Activated T-cell treated with anti-CD3 and anti-CD28 coated beads, Interleukin-2, amount 50 U/mL, for 72 hours (primary cell): ENCODE results near the gene SPATA33. TPM values are rescaled to one million over a fixed set of nuclear protein-coding genes. Genes with fewer than 3 reads are reported as not detected.
"Not testable (repeated sequence)": the region's sequence is repeated elsewhere in the genome, so short reads cannot be mapped to it uniquely, and the experiment has no call there.

ENCODE experiments used
- ATAC-seq, 2 donors: fragments of 150-1000 bp; cut with Tn5 transposase; replicated peaks in 1 of 2; 2 replicates each; pipeline ENCODE4 v1.10.0; 2021; ENCODE audit warnings: moderate library complexity in 2 of 2, mild to moderate bottlenecking in 1 of 2
- DNase-seq, 2 donors: peaks; one replicate each; pipeline ENCODE4 v3.0.0; 2021 to 2022; ENCODE audit warnings: mixed read lengths in 1 of 2
- H3K27ac Mint-ChIP-seq: one replicate; pipeline ENCODE4 v1.8.0; 2022; ENCODE audit warnings: mild to moderate bottlenecking, moderate library complexity, mixed read lengths
- H3K27me3 Mint-ChIP-seq: one replicate; pipeline ENCODE4 v1.8.0; 2022; ENCODE audit warnings: low read depth, mixed read lengths
- H3K36me3 Mint-ChIP-seq, 2 donors: one replicate each; pipeline ENCODE4 v1.8.0; 2022; ENCODE audit warnings: mixed read lengths in 2 of 2, mild to moderate bottlenecking in 1 of 2; ENCODE audit not compliant: insufficient read depth in 2 of 2
- H3K4me1 Mint-ChIP-seq: one replicate; pipeline ENCODE4 v1.8.0; 2022; ENCODE audit warnings: low read depth, mixed read lengths
- H3K4me3 Mint-ChIP-seq, 2 donors: one replicate each; pipeline ENCODE4 v1.8.0; 2022; ENCODE audit warnings: mild to moderate bottlenecking in 2 of 2, mixed read lengths in 2 of 2, moderate library complexity in 2 of 2
- H3K9me3 Mint-ChIP-seq, 2 donors: one replicate each; pipeline ENCODE4 v1.8.0; 2022; ENCODE audit warnings: mixed read lengths in 2 of 2
- total RNA-seq, 2 donors: library from RNA; stranded (reverse); gene quantifications; one replicate each; pipeline ENCODE4 v1.2.3, GENCODE V29; 2022

SPATA33 gene
- total RNA-seq, 2 donors from 2014 or later = 10.0 to 12.1 TPM

DNA sequence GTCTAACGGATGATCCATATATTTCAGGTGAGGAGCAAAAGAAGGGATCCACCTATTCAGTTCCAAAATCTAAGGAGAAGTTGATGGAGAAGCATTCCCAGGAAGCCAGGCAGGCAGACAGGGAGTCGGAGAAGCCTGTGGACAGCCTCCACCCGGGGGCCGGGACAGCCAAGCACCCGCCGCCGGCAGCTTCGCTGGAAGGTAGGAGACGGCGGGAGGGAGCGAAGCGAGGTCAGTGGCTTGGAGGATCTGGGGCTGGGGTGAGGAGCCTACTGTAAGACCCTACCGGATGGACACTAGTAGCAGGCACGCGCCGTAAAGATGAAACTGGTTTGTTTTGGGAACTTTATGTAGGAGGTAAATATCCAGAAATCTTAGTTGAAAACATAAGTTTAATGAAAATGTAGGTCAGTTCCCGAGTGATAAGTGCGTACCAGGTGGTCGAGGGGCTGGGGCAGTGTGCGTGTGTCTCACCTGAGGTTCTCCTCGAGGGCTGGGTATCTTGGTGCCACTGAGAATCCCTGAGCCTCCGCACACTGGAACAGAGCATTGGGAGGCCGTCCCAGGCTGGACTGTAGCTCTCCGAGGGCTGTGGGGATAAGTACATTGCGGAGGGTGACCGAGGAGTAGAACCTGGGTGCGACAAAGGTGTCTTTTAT, 714 bp downstream of the SPATA33 start:
- Mint-ChIP-seq H3K4me1 (peaks cover 40% of the 10 kb centered on the region), H3K27me3 (no peaks in the 10 kb centered on the region), H3K27ac (peak overlapping the region; percentile 24), H3K4me3 (peak overlapping the region; percentile 91 to 96), H3K9me3 (no peaks in the 10 kb centered on the region), H3K36me3 (peaks cover 3 to 12% of the 10 kb centered on the region in 2 donors)
- DNase-seq (peak; percentile 33 to 51), ATAC-seq (peak in 1 of 2 donors; percentile 37)

DNA sequence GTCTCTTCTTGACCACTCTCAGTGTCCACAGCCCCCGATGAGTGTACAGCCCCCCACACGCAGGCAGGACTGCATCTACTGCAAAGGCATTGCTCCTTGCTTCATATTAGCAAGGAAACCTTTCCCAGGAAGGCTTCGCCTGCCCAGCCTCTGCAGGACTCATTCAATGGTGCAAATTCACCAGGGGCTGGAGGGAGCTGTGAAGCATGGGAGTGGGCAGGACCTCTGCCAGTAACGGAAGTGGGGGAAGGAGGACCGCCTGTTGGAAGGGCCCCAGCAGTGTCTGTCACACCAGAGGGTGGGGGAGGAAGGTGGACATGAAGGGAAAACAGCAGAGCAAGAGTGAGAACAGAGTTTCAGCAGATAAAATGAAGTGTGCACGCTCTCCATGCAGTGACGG, 2.5 kb downstream of the SPATA33 start:
- H3K36me3 Mint-ChIP-seq = peaks cover 5 to 11% of the 10 kb centered on the region in 2 donors
- H3K27me3 Mint-ChIP-seq = no peaks in the 10 kb centered on the region

DNA sequence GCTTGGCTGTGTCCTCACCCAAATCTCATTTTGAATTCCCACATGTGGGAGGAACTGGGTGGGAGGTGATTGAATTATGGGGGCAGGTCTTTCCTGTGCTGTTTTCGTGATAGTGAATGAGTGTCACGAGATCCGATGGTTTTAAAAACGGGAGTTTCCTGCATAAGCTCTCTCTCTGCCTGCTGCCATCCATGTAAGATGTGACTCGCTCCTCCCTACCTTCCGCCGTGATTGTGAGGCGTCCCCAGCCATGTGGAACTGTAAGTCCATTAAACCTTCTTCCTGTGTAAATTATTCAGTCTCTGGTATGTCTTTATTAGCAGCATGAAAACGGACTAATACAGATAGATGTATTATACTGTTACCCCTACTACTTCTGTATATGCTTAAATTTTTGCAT, 3.6 kb downstream of the SPATA33 start:
- peaks cover 29% of the 10 kb centered on the region for H3K4me1 Mint-ChIP-seq
- DNase-seq = no peak
- H3K27me3 Mint-ChIP-seq = no peaks in the 10 kb centered on the region
- ATAC-seq = no peak
- H3K36me3 Mint-ChIP-seq = peaks cover 5 to 12% of the 10 kb centered on the region in 2 donors
- no peaks in the 10 kb centered on the region for H3K9me3 Mint-ChIP-seq
- H3K4me3 Mint-ChIP-seq = no peak overlapping the region
- no peak overlapping the region for H3K27ac Mint-ChIP-seq

More for the DNA sequence above, 2.5 kb downstream of the SPATA33 start:
- DNase-seq (no peak), ATAC-seq (no peak)
- Mint-ChIP-seq H3K9me3 (no peaks in the 10 kb centered on the region), H3K27ac (no peak overlapping the region), H3K4me3 (no peak overlapping the region), H3K4me1 (peaks cover 35% of the 10 kb centered on the region)

DNA sequence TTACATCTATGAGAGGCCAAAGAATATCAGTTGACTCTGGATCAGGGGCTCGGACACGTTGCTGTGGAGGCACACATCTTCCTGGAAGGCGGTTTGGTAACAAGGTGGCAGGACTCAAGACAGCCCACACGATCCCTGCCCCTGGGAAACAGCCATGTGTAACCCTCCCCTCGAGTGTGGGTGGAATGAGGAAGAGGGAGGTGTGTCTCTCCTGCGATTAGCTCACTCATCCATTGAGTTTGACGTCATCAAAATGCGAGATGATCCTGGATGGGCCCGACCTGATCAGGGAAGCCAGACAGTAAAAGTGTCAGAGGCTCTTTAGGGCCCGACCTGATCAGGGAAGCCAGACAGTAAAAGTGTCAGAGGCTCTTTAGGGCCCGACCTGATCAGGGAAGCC, 6.6 kb downstream of the SPATA33 start:
- ATAC-seq, DNase-seq, H3K9me3 Mint-ChIP-seq, H3K4me3 Mint-ChIP-seq, H3K27me3 Mint-ChIP-seq, H3K27ac Mint-ChIP-seq: not testable (repeated sequence)
- Mint-ChIP-seq H3K36me3 (peaks cover 4 to 14% of the 10 kb centered on the region in 2 donors), H3K4me1 (peaks cover 23% of the 10 kb centered on the region)

DNA sequence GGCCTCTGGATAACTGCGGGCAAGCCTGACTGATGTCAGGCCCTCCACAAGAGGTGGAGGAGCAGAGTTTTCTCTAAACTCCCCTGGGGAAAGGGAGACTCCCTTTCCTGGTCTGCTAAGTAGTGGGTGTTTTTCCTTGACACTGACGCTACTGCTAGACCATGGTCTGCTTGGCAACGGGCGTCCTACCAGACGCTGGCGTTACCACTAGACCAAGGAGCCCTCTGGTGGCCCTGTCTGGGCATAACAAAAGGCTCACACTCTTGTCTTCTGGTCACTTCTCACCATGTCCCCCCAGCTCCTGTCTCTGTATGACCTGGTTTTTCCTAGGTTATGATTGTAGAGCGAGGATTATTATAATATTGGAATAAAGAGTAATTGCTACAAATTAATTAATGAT, 9.4 kb downstream of the SPATA33 start:
- H3K4me1 Mint-ChIP-seq = peaks cover 27% of the 10 kb centered on the region
- DNase-seq = peak; percentile 16 to 17
- not testable (repeated sequence) for H3K9me3 Mint-ChIP-seq, H3K36me3 Mint-ChIP-seq, ATAC-seq, H3K27ac Mint-ChIP-seq, H3K4me3 Mint-ChIP-seq, H3K27me3 Mint-ChIP-seq

DNA sequence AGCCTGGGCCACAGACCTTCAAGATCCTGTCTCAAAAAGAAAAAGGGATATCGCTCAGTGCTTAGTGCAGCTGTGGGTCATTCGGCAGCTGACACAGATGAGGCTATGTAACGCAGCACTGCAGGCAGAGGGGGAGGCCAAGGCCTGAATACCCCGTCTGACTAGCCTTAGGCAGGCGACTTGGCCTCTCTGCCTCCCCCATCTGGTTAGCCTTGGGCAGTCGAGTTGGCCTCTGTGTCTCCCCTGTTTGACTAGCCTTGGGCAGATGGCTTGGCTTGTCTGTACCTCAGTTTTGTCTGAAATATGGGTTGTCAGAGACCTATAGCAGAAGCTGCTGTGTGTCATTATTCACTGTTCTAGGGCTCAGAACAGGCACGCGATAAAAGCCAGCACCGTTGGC, 10.0 kb downstream of the SPATA33 start:
- Mint-ChIP-seq H3K27ac (no peak overlapping the region), H3K36me3 (peaks cover 2 to 8% of the 10 kb centered on the region in 2 donors), H3K4me1 (peaks cover 27% of the 10 kb centered on the region), H3K27me3 (no peaks in the 10 kb centered on the region), H3K9me3 (no peaks in the 10 kb centered on the region), H3K4me3 (no peak overlapping the region)
- ATAC-seq (no peak), DNase-seq (no peak)

DNA sequence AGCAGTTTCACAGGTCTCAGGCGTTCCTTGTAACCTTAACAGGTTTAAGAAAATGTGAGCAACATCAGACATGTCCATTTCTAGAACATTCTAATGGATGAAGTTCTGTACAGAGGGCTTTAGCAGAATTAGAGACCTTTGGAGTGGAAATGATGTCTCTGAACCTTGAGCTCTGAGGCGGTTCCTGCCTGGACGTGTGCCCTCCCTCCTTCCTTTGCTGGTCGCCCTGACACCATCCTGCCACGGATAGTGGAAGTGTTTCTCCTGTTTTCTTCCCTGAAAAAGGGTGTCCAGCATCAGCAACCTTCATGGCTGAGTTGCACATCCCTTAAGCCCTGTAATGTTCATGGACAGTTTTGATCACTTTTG, 11.1 kb downstream of the SPATA33 start:
- Mint-ChIP-seq H3K4me1 (peaks cover 27% of the 10 kb centered on the region), H3K9me3 (no peaks in the 10 kb centered on the region), H3K4me3 (no peak overlapping the region), H3K36me3 (peaks cover 0 to 3% of the 10 kb centered on the region in 2 donors), H3K27me3 (no peaks in the 10 kb centered on the region), H3K27ac (no peak overlapping the region)
- DNase-seq (no peak), ATAC-seq (no peak)

DNA sequence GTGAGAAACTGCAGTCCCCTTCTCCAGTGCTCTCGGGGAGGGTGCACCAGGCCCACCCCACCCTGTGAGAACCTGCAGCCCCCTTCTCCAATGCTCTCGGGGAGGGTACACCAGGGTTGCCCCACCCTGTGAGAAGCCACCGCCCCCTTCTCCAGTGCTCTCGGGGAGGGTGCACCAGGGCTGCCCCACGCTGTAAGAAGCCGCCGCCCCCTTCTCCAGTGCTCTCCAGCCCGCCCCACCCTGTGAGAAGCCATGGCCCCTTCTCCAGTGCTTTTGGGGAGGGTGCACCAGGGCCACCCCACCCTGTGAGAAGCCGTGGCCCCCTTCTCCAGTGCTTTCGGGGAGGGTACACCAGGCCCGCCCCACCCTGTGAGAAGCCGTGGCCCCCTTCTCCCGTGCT, 12.1 kb downstream of the SPATA33 start:
- H3K36me3 Mint-ChIP-seq = peaks cover 0 to 3% of the 10 kb centered on the region in 2 donors
- no peak for DNase-seq

DNA sequence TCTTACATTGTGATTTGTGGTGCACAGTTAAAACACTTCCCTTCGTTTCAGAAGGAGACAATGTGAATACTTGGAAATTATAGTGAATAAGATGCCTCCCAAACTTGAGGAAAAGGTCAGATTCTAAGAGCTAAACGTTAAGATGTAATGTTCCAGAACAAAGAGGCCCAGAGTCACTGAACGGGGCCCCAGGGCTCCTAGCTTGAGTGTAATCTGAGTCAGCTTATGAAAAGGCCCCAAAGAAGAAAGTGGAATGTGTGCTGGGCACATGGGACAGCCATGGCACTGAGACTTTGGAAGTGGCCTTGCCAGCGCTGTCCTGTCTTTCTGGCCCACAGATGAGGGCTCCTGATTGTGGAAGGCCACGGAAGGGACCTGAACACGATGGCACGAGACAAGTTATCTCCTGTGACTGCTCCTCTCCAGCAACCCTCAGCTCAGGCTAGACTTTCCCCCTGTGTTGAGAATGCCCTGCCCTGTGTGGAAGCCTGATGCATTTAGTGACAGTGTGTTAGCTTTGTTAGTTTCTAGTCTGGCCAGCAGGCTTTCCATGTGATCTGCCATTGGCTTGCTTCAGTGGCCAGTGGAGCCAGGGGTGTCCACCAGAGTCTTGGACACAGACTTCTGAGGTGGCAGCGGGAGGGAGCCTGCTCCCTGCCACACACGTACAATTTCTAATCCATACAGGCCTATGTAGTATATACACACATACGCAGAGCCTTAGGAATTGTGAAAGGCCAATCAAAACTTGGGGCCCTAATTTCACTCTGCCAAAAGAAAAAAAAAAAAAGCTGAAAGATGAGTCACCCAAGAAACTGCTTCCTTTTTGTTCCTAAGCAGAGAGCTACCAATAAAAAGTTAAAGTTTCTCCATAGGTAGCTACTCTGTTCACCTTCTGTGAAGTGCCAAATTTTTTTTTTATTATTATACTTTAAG, 13.1 kb downstream of the SPATA33 start:
- Mint-ChIP-seq H3K36me3 (peaks cover 0 to 3% of the 10 kb centered on the region in 2 donors), H3K4me3 (no peak overlapping the region), H3K4me1 (peaks cover 27% of the 10 kb centered on the region), H3K27ac (no peak overlapping the region), H3K27me3 (no peaks in the 10 kb centered on the region), H3K9me3 (no peaks in the 10 kb centered on the region)
- DNase-seq (no peak), ATAC-seq (no peak)

More for the DNA sequence above, 12.1 kb downstream of the SPATA33 start:
- no peaks in the 10 kb centered on the region for H3K9me3 Mint-ChIP-seq
- no peak overlapping the region for H3K4me3 Mint-ChIP-seq
- ATAC-seq = no peak
- peaks cover 27% of the 10 kb centered on the region for H3K4me1 Mint-ChIP-seq
- H3K27me3 Mint-ChIP-seq = no peaks in the 10 kb centered on the region
- no peak overlapping the region for H3K27ac Mint-ChIP-seq

DNA sequence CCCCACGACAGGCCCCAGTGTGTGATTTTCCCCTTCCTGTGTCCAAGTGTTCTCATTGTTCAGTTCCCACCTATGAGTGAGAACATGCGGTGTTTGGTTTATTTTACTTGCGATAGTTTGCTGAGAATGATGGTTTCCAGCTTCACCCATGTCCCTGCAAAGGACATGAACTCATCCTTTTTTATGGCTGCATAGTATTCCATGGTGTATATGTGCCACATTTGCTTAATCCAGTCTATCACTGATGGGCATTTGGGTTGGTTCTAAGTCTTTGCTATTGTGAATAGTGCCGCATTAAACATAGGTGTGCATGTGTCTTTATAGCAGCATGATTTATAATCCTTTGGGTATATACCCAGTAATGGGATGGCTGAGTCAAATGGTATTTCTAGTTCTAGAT, 13.9 kb downstream of the SPATA33 start:
- not testable (repeated sequence) for ATAC-seq, H3K27me3 Mint-ChIP-seq, H3K4me3 Mint-ChIP-seq, H3K27ac Mint-ChIP-seq, H3K36me3 Mint-ChIP-seq, H3K9me3 Mint-ChIP-seq, DNase-seq
- H3K4me1 Mint-ChIP-seq = peaks cover 27% of the 10 kb centered on the region

DNA sequence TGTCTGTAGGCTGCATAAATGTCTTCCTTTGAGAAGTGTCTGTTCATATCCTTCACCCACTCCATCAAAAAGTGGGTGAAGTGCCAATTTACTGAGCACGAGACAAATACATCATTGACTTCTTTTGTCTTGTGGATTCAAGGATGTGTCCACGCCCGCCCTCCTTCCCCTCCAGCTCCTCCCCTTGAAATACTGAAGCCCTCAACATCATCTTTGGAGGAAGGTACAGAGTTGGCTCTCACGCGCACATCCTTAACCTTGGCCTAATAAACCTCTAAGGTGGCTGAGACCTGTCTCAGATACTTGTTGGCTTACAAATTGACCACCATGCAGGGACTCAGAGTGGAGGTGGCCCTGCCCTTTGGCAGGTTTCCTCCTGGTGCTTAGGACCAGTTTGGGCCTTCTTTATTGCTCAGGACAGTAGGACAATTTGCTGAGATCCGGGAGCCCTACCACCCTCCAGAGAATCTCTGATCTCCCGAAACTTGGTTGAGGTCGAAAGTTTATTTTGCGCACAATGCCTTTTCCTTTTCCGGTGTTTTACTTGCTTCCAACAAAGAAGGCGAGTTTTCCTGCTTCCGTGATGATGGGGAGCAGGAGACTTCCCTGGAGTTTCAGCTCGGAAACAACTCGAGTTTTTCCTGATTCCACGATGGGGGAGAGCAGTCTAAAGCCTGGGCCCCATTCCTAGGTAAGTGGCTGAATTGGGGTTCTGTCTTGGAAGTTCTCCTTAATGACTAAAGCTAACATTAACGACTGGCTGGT, 14.7 kb downstream of the SPATA33 start:
- ATAC-seq = no peak

DNA sequence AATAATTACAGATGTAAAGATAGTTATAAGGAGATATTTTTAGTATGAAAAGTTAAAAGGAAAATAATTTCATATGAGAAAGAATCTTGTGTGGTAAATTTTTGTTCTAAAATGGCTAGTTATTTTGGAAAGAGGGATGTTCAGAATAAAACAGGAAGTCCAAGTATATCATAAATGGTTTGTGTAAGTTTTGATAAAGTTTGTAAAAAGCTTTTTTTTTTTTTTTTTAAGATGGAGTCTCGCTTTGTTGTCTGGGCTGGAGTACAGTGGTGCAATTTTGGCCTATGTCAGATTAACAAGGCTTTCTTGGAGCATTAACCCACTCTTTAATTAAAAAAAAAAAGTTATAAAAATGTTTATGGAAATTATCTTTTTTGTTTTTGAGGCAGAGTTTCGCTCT, 20.6 kb downstream of the SPATA33 start:
- ATAC-seq (no peak), DNase-seq (no peak)
- peaks cover 0 to 7% of the 10 kb centered on the region in 2 donors for H3K36me3 Mint-ChIP-seq
- no peaks in the 10 kb centered on the region for H3K27me3 Mint-ChIP-seq
- no peak overlapping the region for H3K27ac Mint-ChIP-seq
- no peak overlapping the region for H3K4me3 Mint-ChIP-seq
- no peaks in the 10 kb centered on the region for H3K9me3 Mint-ChIP-seq
- H3K4me1 Mint-ChIP-seq = no peaks in the 10 kb centered on the region

More for the DNA sequence above, 14.7 kb downstream of the SPATA33 start:
- H3K4me3 Mint-ChIP-seq = no peak overlapping the region
- no peaks in the 10 kb centered on the region for H3K36me3 Mint-ChIP-seq
- H3K27ac Mint-ChIP-seq = no peak overlapping the region
- peaks cover 27% of the 10 kb centered on the region for H3K4me1 Mint-ChIP-seq
- no peaks in the 10 kb centered on the region for H3K27me3 Mint-ChIP-seq
- H3K9me3 Mint-ChIP-seq = no peaks in the 10 kb centered on the region
- DNase-seq = no peak

DNA sequence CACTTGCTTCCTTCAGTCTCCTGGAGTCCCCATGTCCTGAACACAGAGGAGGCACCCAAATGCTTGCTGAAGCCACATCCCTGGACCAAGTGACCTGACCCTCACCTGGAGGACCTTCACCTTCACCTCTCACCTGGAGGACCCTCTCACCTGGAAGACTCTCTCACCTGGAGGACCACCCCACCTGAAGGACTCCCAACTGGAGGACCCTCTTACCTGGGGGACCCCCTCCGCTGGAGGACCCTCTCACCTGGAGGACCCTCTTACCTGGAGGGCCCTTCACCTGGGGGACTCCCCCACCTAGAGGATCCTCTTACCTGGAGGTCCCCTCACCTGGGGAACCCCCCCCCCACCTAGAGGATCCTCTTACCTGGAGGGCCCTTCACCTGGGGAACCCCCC, 28.3 kb downstream of the SPATA33 start:
- Mint-ChIP-seq H3K4me1 (peaks cover 20% of the 10 kb centered on the region), H3K27ac (no peak overlapping the region), H3K4me3 (peak overlapping the region in 1 of 2 donors; percentile 48), H3K36me3 (peaks cover 2 to 5% of the 10 kb centered on the region in 2 donors), H3K27me3 (no peaks in the 10 kb centered on the region), H3K9me3 (no peaks in the 10 kb centered on the region)
- ATAC-seq (no peak), DNase-seq (no peak)
